Metanephros (tissue), 1 donor: ENCODE measurements around the gene AFF3. TPM values are rescaled to one million over a fixed set of nuclear protein-coding genes. Genes with fewer than 3 reads are reported as not detected.

ENCODE experiments used
- total RNA-seq: library from RNA; depleted of rRNA; stranded (reverse); fragments of >200 nt; gene quantifications from one replicate; pipeline ENCODE4 v1.2.3, GENCODE V29; 2014

AFF3 gene
- 52.7 TPM for total RNA-seq

GRCh38 chr2:100142393-100142792 lies at the start of gene AFF3:
Gene AFF3, minus strand, starts transcription at chr2:100142590. Its CDS starts 38,136 bp downstream, at chr2:100104454.

Other genes starting within 250 kb of the AFF3 start
- gene LONRF2, start 179.9 kb upstream of the AFF3 start, total RNA-seq = 4.3 TPM